ENCODE results near the gene MBOAT2. TPM values are rescaled to one million over a fixed set of nuclear protein-coding genes. Genes with fewer than 3 reads are reported as not detected.

MBOAT2 gene
- total RNA-seq, 2 donors from 2014 or later = 5.2 to 5.8 TPM

DNA sequence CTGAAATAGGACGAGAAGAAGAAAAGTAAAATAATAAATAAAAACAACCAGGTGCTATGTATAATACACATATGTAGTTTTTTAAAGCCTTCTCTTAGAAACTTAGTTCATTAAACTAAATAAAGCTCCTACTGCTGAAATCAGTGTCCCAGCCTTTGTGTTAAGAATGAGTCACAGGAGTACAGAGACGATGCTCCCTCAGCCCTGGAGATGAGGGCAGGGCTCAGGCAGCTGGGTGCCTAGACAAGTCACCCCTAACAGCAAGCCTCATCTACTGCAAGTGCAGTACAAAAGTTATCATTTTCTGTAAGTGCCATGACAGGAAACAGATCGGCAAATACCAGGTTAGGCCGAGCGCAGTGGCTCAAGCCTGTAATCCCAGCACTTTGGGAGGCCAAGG lies 184.3 kb downstream of the MBOAT2 start:
- Histone ChIP-seq H3K27ac (no peak overlapping the region), H3K9me3 (no peaks in the 10 kb centered on the region), H3K4me3 (no peak overlapping the region), H3K27me3 (no peaks in the 10 kb centered on the region), H3K4me1 (peaks cover 0 to 26% of the 10 kb centered on the region in 2 donors), H3K36me3 (peaks cover 7% of the 10 kb centered on the region)
- DNase-seq (ENCODE audit: low spot score) = no peak
- TF ChIP-seq, protein P1, sequence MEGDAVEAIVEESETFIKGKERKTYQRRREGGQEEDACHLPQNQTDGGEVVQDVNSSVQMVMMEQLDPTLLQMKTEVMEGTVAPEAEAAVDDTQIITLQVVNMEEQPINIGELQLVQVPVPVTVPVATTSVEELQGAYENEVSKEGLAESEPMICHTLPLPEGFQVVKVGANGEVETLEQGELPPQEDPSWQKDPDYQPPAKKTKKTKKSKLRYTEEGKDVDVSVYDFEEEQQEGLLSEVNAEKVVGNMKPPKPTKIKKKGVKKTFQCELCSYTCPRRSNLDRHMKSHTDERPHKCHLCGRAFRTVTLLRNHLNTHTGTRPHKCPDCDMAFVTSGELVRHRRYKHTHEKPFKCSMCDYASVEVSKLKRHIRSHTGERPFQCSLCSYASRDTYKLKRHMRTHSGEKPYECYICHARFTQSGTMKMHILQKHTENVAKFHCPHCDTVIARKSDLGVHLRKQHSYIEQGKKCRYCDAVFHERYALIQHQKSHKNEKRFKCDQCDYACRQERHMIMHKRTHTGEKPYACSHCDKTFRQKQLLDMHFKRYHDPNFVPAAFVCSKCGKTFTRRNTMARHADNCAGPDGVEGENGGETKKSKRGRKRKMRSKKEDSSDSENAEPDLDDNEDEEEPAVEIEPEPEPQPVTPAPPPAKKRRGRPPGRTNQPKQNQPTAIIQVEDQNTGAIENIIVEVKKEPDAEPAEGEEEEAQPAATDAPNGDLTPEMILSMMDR (IDR thresholded peaks at IDR 0.05) = no peak

DNA sequence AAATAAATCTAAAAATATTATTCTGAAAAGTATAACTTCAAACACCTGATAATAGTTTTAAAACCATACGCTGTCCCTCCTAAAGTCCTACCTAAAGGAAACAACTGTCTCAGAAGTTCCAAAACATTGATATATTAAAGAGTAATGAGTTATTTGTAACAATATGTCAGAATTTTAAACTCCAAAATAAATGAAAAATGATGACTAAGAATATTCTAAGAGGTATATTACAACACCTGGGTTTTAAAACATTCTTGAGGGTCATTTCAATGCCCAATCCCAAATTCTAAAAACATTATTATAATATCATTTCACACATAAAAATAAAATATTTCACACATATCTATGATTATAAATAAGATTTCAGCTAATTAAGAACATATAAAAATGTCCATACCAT lies 186.3 kb downstream of the MBOAT2 start:
- DNase-seq (ENCODE audit: low spot score) = no peak
- Histone ChIP-seq H3K36me3 (peaks cover 9% of the 10 kb centered on the region), H3K27ac (no peak overlapping the region), H3K4me1 (peaks cover 0 to 19% of the 10 kb centered on the region in 2 donors), H3K9me3 (no peaks in the 10 kb centered on the region), H3K4me3 (no peak overlapping the region), H3K27me3 (no peaks in the 10 kb centered on the region)
- TF ChIP-seq, protein P1 (IDR thresholded peaks at IDR 0.05) = no peak

DNA sequence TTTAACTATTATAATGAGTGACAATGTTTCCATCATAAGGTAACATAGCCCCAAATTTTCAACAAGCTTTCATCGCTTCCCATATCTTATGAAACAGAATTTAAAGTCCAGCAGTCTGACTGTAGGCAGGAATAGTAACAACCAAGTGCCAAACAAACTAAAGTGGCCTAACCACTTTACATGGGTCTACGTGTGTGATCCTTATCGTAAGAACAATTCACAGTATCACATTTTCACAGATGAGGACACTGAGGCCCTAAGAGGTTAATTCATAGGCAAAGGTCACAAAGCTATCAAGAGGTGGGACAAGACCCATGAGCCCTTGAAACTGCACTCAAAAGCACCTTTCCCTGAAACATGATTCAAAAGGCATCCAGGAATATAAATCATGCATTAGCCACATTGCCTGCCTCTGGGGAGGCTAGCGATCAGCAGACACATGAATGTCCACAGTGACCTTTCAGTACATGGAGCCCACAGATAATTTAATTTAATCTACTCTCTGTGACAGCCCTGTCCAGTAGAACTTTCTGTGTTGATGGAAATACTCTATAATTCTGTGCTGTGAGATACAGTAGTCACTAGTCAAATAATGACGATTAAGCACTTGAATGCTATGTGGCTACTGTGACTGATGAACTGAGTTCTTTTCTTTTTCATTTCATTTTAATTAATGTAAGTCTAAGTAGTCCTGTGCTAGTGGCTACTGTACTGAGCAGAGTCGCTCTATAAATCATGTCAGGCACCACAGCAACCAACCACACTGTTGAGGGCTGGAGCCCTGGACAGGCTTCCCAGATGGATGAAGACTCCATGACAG lies 196.4 kb downstream of the MBOAT2 start:
- H3K4me3 ChIP-seq = no peak overlapping the region
- TF ChIP-seq, protein P1 (IDR thresholded peaks at IDR 0.05) = no peak
- H3K4me1 ChIP-seq = peaks cover 0 to 31% of the 10 kb centered on the region in 2 donors
- H3K27ac ChIP-seq = no peak overlapping the region
- H3K27me3 ChIP-seq = no peaks in the 10 kb centered on the region
- no peak for DNase-seq (ENCODE audit: low spot score)
- no peaks in the 10 kb centered on the region for H3K9me3 ChIP-seq
- peaks cover 48% of the 10 kb centered on the region for H3K36me3 ChIP-seq

DNA sequence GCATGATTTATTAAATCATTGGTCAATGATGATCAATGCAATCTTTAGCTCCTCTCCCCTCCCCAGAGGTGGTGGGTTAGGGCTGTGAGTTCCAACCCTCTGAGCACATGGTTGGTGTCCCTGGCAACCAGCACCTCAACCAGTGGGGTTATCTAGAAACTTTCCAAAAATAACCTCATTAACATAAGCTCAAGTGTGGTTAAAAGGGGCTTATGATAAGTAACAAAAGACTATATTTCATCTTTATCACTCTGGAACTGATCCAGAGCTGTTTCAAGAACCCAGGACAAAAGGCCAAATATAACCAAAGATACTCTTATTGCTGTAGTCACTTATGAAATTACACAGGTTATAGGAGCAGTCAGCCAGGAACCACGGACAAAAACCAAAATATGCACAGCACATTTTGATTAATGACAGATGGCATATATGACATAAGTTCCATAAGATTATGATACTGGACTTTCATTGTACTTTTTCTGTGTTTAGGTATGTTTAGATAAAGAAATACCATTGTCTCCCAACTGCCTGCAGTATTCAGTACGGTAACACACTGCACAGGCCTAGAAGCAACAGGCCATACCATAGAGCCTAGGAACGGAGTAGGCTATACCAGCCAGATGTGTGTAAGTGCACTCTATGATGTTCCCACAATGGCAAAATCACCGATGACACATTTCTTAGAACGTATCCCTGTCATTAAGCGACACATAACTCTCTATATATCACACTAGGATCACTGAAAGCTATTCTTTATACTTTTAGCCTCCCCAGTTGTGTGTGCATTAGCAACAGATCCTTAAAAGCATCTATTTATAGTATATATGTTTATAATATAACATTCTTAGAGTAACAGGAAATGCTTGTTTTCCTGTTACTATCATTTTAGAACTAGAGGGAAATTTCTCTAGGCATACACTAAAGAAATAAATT lies 197.9 kb downstream of the MBOAT2 start:
- DNase-seq (ENCODE audit: low spot score) = no peak
- no peak overlapping the region for H3K27ac ChIP-seq
- H3K4me1 ChIP-seq = peaks cover 0 to 31% of the 10 kb centered on the region in 2 donors
- TF ChIP-seq, protein P1 (IDR thresholded peaks at IDR 0.05) = no peak
- no peaks in the 10 kb centered on the region for H3K27me3 ChIP-seq
- H3K9me3 ChIP-seq = no peaks in the 10 kb centered on the region
- H3K4me3 ChIP-seq = no peak overlapping the region
- peaks cover 46% of the 10 kb centered on the region for H3K36me3 ChIP-seq

DNA sequence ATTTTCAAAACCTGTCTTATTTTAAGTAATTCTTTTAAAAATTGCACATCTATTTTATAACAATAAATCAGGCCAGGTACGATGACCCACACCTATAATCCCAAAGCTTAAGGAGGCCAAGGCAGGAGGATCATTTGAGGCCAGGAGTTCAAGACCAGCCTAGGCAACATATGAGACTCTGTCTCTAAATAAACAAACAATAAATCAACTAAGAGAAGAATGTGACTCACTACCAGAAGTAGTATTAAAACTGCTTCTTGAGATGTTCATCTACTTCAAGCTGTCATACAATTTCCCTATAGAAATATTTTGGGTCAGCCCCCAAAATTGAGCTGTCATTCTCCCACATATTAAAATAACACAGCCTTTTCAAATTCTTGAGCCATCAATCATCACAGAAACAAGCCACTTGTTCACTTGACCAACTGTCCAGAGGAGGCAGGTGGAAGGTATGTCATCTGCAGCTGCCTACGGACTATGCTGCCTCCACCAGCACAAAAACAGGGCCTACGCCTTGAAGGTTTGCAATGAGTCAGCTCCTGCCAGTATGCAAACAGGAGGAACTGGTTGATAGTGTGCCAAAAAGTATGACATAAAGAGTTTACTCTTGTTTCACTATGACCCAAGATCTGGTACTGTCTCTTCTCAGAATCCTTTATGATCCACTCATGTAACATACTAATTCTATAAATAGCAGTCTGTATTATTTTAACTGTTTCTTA lies 199.7 kb downstream of the MBOAT2 start:
- no peaks in the 10 kb centered on the region for H3K27me3 ChIP-seq
- H3K36me3 ChIP-seq = peaks cover 35% of the 10 kb centered on the region
- H3K9me3 ChIP-seq = no peaks in the 10 kb centered on the region
- H3K27ac ChIP-seq = no peak overlapping the region
- H3K4me1 ChIP-seq = peaks cover 0 to 31% of the 10 kb centered on the region in 2 donors
- DNase-seq (ENCODE audit: low spot score) = no peak
- H3K4me3 ChIP-seq = no peak overlapping the region
- TF ChIP-seq, protein P1 (IDR thresholded peaks at IDR 0.05) = no peak

Data from right atrium auricular region (tissue), 2 donors.